ENCODE measurements around the gene TMEM101. TPM values are rescaled to one million over a fixed set of nuclear protein-coding genes. Genes with fewer than 3 reads are reported as not detected.
"Not testable (repeated sequence)": the region's sequence is repeated elsewhere in the genome, so short reads cannot be mapped to it uniquely, and the experiment has no call there.

TMEM101 gene
- polyA plus RNA-seq, 1 donor, result 47.5 TPM

DNA sequence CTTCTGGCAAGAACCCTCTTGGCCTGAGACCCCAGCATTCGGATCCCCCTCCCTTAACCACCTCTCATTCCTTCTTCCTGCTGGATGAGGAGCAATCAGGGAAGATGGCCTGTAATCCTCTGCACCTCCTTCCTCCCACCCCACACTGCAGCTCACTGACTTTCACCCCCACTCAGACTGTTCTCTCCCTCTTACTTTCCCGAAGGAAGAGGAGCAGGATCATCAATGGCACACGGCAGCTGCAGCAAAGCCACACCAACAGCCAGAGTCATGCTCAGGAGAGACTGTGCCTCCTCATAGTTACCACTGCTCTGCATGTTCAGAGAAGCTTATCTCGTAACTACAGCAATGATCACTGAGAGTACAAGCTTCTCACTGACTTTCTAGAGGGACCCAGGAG is 10.1 kb upstream of the TMEM101 start:
- DNase-seq, result no peak
- WGBS (ENCODE audit: insufficient coverage, low lambda C conversion rate), result no CpG with 5 or more reads among the region's 4 CpGs
- no peak overlapping the region for H3K4me3 ChIP-seq (ENCODE audit: low read length)
- H3K36me3 ChIP-seq (ENCODE audit: control insufficient read depth, insufficient read depth, low read length), result peaks cover 23% of the 10 kb centered on the region
- H3K9me3 ChIP-seq (ENCODE audit: control insufficient read depth, low read depth, low read length), result no peaks in the 10 kb centered on the region
- no peaks in the 10 kb centered on the region for H3K27me3 ChIP-seq (ENCODE audit: control insufficient read depth, insufficient read depth, low read length)
- no peaks in the 10 kb centered on the region for H3K4me1 ChIP-seq (ENCODE audit: control insufficient read depth, insufficient read depth, low read length)
- H3K27ac ChIP-seq (ENCODE audit: low read length), result no peak overlapping the region

DNA sequence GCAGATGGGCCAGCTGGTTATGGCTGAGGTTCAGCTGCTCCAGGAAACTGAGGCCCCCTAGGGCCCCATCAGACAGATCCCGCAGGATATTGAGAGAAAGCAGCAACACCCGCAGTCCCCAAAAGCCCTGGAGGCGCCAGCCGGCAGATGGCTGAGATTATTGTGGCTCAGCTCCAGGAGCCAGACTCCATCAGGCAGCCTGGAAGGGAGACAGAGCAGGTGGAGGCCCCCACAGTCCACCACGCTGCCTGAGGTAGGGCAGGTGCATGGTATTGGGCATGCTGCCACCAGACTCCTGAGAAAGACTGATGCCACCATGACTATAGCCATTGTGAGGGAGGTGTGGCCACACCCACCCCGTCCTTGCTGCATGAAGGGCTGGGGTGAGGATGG is 9.5 kb upstream of the TMEM101 start:
- Histone ChIP-seq H3K4me3 (ENCODE audit: low read length) (no peak overlapping the region), H3K36me3 (ENCODE audit: control insufficient read depth, insufficient read depth, low read length) (peaks cover 23% of the 10 kb centered on the region), H3K27ac (ENCODE audit: low read length) (no peak overlapping the region), H3K27me3 (ENCODE audit: control insufficient read depth, insufficient read depth, low read length) (no peaks in the 10 kb centered on the region), H3K4me1 (ENCODE audit: control insufficient read depth, insufficient read depth, low read length) (no peaks in the 10 kb centered on the region), H3K9me3 (ENCODE audit: control insufficient read depth, low read depth, low read length) (no peaks in the 10 kb centered on the region)
- no CpG with 5 or more reads among the region's 6 CpGs for WGBS (ENCODE audit: insufficient coverage, low lambda C conversion rate)
- no peak for DNase-seq

DNA sequence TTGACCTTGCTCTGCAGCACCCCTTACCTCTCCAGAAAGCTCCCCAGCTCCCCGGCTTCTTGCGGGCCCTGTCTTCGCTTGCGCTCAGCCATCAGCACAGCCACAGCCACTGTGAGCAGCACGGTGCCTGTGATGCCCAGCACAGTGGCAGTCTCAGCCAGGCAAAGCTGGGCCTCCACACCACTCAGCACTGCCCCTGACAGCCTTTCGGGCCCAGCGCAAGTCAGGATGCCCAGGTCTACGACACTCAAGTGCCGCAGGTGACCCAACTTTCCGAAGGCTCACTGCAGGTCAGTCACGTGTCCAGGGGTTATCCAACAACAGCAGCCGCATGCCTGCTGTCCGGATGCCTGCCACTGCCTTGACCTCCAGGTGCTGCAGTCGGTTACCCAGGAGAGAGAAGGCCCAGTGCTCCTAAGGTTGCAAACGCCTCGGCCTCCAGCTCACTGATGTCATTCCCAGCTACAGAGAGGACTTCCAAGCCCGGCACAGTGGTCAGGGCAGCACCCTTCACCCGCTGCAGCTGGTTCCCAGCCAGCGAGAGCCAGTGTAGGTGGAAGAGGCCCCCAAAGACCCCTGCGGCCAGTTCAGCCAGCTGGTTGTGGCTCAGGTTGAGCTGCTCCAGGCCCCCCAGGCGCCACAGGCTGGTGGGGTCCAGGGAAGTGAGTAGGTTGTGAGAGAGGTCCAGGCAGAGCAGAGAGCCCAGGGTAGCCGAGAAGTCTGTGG is 8.9 kb upstream of the TMEM101 start:
- WGBS (ENCODE audit: insufficient coverage, low lambda C conversion rate), result no CpG with 5 or more reads among the region's 22 CpGs

DNA sequence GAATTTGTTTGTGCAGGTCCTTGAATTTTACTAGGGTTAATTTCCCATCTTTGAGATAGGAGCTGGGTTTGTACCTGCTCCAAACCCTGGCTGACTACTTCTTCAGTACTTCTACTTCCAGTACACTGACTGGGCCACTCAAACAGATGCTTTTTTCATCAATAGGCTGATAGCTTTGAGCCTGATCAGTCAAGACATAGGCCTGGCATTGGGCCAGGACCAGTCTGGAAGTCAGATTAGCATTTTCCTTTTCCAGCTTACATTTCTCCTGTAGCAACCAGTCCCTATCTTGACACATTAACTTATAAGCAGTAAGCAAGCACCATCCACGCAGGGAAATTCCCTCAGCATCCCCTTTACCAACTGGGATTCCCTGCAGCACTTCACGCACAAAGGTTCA is 7.5 kb upstream of the TMEM101 start:
- Histone ChIP-seq H3K27ac (ENCODE audit: low read length) (no peak overlapping the region), H3K4me1 (ENCODE audit: control insufficient read depth, insufficient read depth, low read length) (no peaks in the 10 kb centered on the region), H3K9me3 (ENCODE audit: control insufficient read depth, low read depth, low read length) (no peaks in the 10 kb centered on the region), H3K36me3 (ENCODE audit: control insufficient read depth, insufficient read depth, low read length) (peaks cover 15% of the 10 kb centered on the region), H3K27me3 (ENCODE audit: control insufficient read depth, insufficient read depth, low read length) (no peaks in the 10 kb centered on the region), H3K4me3 (ENCODE audit: low read length) (no peak overlapping the region)
- WGBS (ENCODE audit: insufficient coverage, low lambda C conversion rate), result 100% methylated on average over 1 of the region's 2 CpGs
- no peak for DNase-seq

More for the DNA sequence above, 8.9 kb upstream of the TMEM101 start:
- DNase-seq, result no peak
- Histone ChIP-seq H3K4me3 (ENCODE audit: low read length) (no peak overlapping the region), H3K4me1 (ENCODE audit: control insufficient read depth, insufficient read depth, low read length) (no peaks in the 10 kb centered on the region), H3K9me3 (ENCODE audit: control insufficient read depth, low read depth, low read length) (no peaks in the 10 kb centered on the region), H3K27me3 (ENCODE audit: control insufficient read depth, insufficient read depth, low read length) (no peaks in the 10 kb centered on the region), H3K27ac (ENCODE audit: low read length) (no peak overlapping the region), H3K36me3 (ENCODE audit: control insufficient read depth, insufficient read depth, low read length) (peaks cover 20% of the 10 kb centered on the region)

DNA sequence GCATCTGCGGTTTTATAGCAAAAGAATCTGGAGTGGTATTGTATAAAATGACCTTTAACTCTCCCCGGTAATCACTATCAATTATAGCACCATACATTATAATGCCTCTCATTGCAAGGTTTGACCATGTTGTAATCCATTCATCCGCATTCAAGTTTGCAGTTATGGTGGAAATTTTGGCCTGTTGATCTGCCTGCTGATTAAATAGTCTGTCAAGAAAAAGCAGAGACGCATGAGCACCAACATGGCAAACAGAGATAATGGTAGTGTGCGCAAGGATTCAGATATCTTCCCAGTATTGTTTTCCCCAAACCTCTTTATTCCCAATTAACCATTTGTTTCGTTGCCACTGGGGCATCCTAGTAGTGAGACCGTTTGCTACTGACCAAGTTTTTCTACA is 6.5 kb upstream of the TMEM101 start:
- H3K9me3 ChIP-seq (ENCODE audit: control insufficient read depth, low read depth, low read length); H3K4me3 ChIP-seq (ENCODE audit: low read length); H3K4me1 ChIP-seq (ENCODE audit: control insufficient read depth, insufficient read depth, low read length); H3K27me3 ChIP-seq (ENCODE audit: control insufficient read depth, insufficient read depth, low read length); DNase-seq; H3K27ac ChIP-seq (ENCODE audit: low read length): not testable (repeated sequence)
- H3K36me3 ChIP-seq (ENCODE audit: control insufficient read depth, insufficient read depth, low read length), result peaks cover 15% of the 10 kb centered on the region
- no CpG with 5 or more reads among the region's 7 CpGs for WGBS (ENCODE audit: insufficient coverage, low lambda C conversion rate)

DNA sequence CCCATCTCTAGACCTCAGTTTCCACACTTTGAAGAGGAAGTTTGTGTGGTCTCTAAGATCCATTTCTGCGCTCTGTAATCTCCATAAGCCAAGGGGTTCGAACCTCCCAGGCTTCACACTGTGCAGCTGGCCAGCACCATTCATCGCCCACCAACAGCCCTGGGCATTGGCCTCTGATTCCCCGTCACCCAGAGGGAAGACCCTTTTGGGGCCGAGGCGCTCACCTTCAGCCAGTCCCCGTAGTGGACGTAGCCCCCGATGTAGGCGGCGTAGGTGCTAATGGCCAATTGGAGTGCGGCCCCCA is 678 bp downstream of the TMEM101 start:
- no peaks in the 10 kb centered on the region for H3K27me3 ChIP-seq (ENCODE audit: control insufficient read depth, insufficient read depth, low read length)
- H3K9me3 ChIP-seq (ENCODE audit: control insufficient read depth, low read depth, low read length), result no peaks in the 10 kb centered on the region
- no peak for DNase-seq
- peaks cover 22% of the 10 kb centered on the region for H3K36me3 ChIP-seq (ENCODE audit: control insufficient read depth, insufficient read depth, low read length)
- peak overlapping the region; percentile 87 for H3K4me3 ChIP-seq (ENCODE audit: low read length)
- H3K4me1 ChIP-seq (ENCODE audit: control insufficient read depth, insufficient read depth, low read length), result peaks cover 27% of the 10 kb centered on the region
- no peak overlapping the region for H3K27ac ChIP-seq (ENCODE audit: low read length)
- no CpG with 5 or more reads among the region's 12 CpGs for WGBS (ENCODE audit: insufficient coverage, low lambda C conversion rate)

DNA sequence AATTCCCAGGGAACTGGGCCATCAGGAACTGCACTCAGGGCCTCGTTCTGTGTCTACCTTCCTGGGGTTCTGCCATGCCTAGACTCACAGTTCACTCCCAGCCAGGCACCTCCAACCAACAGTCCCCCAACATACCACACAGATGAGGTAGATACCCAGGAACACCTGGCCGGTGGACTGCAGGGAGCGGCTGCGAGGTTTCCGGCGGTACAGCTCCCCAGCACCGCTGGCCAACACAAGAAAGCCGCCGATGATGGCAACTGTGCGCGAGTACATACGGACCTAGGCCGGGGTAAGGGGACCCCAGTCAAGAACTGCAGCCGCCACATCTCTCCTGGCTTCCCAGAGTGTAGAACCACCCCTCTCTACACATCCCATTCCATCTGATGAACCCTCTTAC is 1.9 kb downstream of the TMEM101 start:
- WGBS (ENCODE audit: insufficient coverage, low lambda C conversion rate), result no CpG with 5 or more reads among the region's 14 CpGs
- Histone ChIP-seq H3K27ac (ENCODE audit: low read length) (peak overlapping the region; percentile 50), H3K9me3 (ENCODE audit: control insufficient read depth, low read depth, low read length) (no peaks in the 10 kb centered on the region), H3K27me3 (ENCODE audit: control insufficient read depth, insufficient read depth, low read length) (no peaks in the 10 kb centered on the region), H3K4me1 (ENCODE audit: control insufficient read depth, insufficient read depth, low read length) (peaks cover 29% of the 10 kb centered on the region), H3K4me3 (ENCODE audit: low read length) (no peak overlapping the region), H3K36me3 (ENCODE audit: control insufficient read depth, insufficient read depth, low read length) (peaks cover 32% of the 10 kb centered on the region)
- no peak for DNase-seq

DNA sequence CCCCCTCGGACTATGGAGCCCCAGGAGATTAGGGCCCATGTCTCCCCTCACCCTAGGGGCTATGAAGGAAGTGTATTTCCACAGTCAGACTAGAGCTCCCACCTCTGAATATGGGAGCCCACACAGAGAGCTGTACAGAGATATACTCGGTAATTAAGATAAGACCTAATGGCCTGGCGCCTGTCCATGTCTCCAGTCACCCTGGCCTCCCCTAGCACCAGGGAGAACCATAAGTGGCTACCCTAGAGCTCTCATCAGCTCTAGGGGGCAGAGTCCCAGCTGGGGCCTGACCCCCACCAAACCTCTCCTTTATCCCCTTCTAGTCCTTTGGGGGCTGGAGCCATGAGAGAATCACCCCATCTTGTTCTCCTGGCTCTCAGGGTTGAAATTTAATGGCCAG is 2.4 kb downstream of the TMEM101 start:
- Histone ChIP-seq H3K9me3 (ENCODE audit: control insufficient read depth, low read depth, low read length) (no peaks in the 10 kb centered on the region), H3K4me3 (ENCODE audit: low read length) (no peak overlapping the region), H3K27me3 (ENCODE audit: control insufficient read depth, insufficient read depth, low read length) (no peaks in the 10 kb centered on the region), H3K4me1 (ENCODE audit: control insufficient read depth, insufficient read depth, low read length) (peaks cover 34% of the 10 kb centered on the region), H3K36me3 (ENCODE audit: control insufficient read depth, insufficient read depth, low read length) (peaks cover 37% of the 10 kb centered on the region), H3K27ac (ENCODE audit: low read length) (peak overlapping the region; percentile 50)
- peak in 1 of 2 donors; percentile 72 for DNase-seq
- no CpG with 5 or more reads among the region's 3 CpGs for WGBS (ENCODE audit: insufficient coverage, low lambda C conversion rate)

DNA sequence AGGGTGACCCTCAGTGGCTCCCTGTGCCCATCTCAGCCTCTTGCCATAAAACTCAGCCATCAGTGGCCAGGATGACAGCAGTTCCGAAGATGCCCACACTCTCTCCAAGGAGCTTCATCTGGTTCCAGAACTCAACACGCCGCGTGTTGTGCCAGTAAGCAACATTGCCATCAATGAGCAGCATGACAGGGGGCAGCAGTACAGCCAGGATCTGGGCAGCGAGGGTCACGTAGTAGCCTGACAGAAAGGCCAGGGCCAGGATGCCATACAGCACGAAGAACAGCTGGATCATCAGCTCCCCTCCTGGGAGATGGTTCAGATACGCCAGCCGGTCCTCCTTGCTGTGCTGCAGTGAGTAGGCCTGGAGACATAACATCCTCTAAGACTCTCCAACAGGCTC is 2.9 kb downstream of the TMEM101 start:
- Histone ChIP-seq H3K4me3 (ENCODE audit: low read length) (no peak overlapping the region), H3K27ac (ENCODE audit: low read length) (peak overlapping the region; percentile 50), H3K36me3 (ENCODE audit: control insufficient read depth, insufficient read depth, low read length) (peaks cover 40% of the 10 kb centered on the region), H3K9me3 (ENCODE audit: control insufficient read depth, low read depth, low read length) (no peaks in the 10 kb centered on the region), H3K4me1 (ENCODE audit: control insufficient read depth, insufficient read depth, low read length) (peaks cover 37% of the 10 kb centered on the region), H3K27me3 (ENCODE audit: control insufficient read depth, insufficient read depth, low read length) (no peaks in the 10 kb centered on the region)
- no CpG with 5 or more reads among the region's 9 CpGs for WGBS (ENCODE audit: insufficient coverage, low lambda C conversion rate)
- DNase-seq, result no peak

DNA sequence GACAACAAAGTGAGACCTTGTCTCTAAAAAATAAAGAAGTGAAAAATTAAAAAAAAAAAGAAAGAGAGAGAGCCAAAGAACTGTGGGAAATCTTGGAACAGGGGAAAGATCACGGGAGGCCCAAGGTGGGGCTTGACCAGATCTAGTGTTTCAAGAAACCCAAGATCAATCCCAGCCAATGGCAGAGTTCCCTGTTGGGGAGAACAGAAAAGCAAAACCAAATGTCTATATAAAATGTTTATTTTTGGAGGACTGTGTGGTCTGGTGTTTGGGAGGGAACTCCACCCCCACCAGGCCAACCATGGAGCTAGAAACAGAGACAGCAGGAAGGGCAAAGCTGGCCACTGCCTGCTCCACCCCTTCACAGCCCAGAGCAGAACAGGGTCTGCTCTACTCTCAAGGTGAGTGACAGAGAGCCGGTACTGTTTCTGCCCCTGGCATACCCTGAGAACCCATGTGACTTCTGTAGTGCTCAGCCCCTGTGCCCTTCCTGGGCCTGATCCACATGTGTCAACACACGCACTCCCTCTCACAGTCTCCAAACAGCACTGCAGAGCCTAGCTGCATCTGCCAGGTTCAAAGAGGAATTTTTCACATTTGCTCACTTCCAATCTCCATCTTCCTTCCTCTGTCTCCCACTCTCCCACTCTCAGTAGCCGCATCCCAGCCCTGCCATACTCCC is 3.7 kb downstream of the TMEM101 start:
- H3K36me3 ChIP-seq (ENCODE audit: control insufficient read depth, insufficient read depth, low read length), result peaks cover 40% of the 10 kb centered on the region

More for the DNA sequence above, 3.7 kb downstream of the TMEM101 start:
- no peak for DNase-seq
- Histone ChIP-seq H3K4me3 (ENCODE audit: low read length) (no peak overlapping the region), H3K9me3 (ENCODE audit: control insufficient read depth, low read depth, low read length) (peaks cover 1% of the 10 kb centered on the region), H3K27me3 (ENCODE audit: control insufficient read depth, insufficient read depth, low read length) (peaks cover 4% of the 10 kb centered on the region), H3K27ac (ENCODE audit: low read length) (peak overlapping the region; percentile 23), H3K4me1 (ENCODE audit: control insufficient read depth, insufficient read depth, low read length) (peaks cover 37% of the 10 kb centered on the region)
- WGBS (ENCODE audit: insufficient coverage, low lambda C conversion rate), result 19% methylated on average over 2 of the region's 4 CpGs
